ENCODE results near the gene LTBP2. TPM values are rescaled to one million over a fixed set of nuclear protein-coding genes. Genes with fewer than 3 reads are reported as not detected.

The LTBP2 gene
- total RNA-seq, 1 experiment from 2014 or later = 1.5 TPM

- Histone ChIP-seq H3K9me2 (ENCODE audit: insufficient read depth) (no peaks in the 10 kb centered on the region), H4K20me1 (ENCODE audit: insufficient read depth) (no peaks in the 10 kb centered on the region), H3K9me3 (ENCODE audit: control insufficient read depth in 1 of 2, insufficient read depth in 1 of 2, low read depth in 1 of 2, low read length in 2 of 2) (no peaks in the 10 kb centered on the region), H3K4me1 (ENCODE audit: control insufficient read depth in 1 of 2, insufficient read depth in 2 of 2, low read length in 2 of 2) (peaks cover 4 to 12% of the 10 kb centered on the region in 2 experiments), H3K4me3 (replicated peaks in 1 of 2; ENCODE audit: low read depth in 1 of 2, low read length in 2 of 2) (no peak overlapping the region), H3K79me2 (ENCODE audit: insufficient read depth, low read length) (no peaks in the 10 kb centered on the region), H2AFZ (ENCODE audit: low read depth, low read length, poor library complexity, severe bottlenecking) (no peak overlapping the region), H3K9ac (ENCODE audit: low read length) (no peak overlapping the region), H3K27ac (ENCODE audit: low read depth, low read length) (no peak overlapping the region), H3K4me2 (ENCODE audit: low read length) (0 out of 2 replicates have a peak overlapping the region, but pooled peaks have one; percentile 30), H3K27me3 (ENCODE audit: insufficient read depth, low read length) (no peaks in the 10 kb centered on the region), H3K36me3 (ENCODE audit: control insufficient read depth in 1 of 2, insufficient read depth in 2 of 2, low read length in 2 of 2) (no peaks in the 10 kb centered on the region)
- no peak for DNase-seq (ENCODE audit: low read depth, low spot score)
- TF ChIP-seq POLR2AphosphoS5 (IDR thresholded peaks at IDR 0.05; ENCODE audit: low read depth, low read length) (no peak), ZBTB33 (IDR thresholded peaks at IDR 0.05; ENCODE audit: extremely low read depth, insufficient replicate concordance, low read length) (no peak), RAD21 (IDR thresholded peaks at IDR 0.05; ENCODE audit: low read depth) (no peak), YY1 (IDR thresholded peaks at IDR 0.05; ENCODE audit: extremely low read depth, insufficient replicate concordance, low read depth, low read length) (no peak), TCF7L2 (IDR thresholded peaks at IDR 0.05; ENCODE audit: borderline replicate concordance, extremely low read depth, insufficient read depth, insufficient read length) (no peak), CTCF (IDR thresholded peaks at IDR 0.05 in 2 of 3, conservative IDR thresholded peaks at IDR 0.05 in 1 of 3; ENCODE audit: borderline replicate concordance in 1 of 3, insufficient read depth in 1 of 3, low read depth in 2 of 3, low read length in 2 of 3) (no peak), CEBPB (IDR thresholded peaks at IDR 0.05; ENCODE audit: low read depth) (no peak), JUND (IDR thresholded peaks at IDR 0.05) (no peak), CBX3 (IDR thresholded peaks at IDR 0.05; ENCODE audit: low read depth) (no peak)
- CTCF ChIA-PET = no interaction called here
- BruUV-seq (replicated peaks) = no TSS peak
- ATAC-seq = peak; percentile 69
- intact Hi-C loops (cut with micrococcal nuclease) = no loop called here
- POLR2A ChIA-PET = no interaction called here
- RAD21 ChIA-PET (ENCODE audit: low non-redundant PET in 1 of 2, low total read pairs in 2 of 2, uncharacterized antibody in 2 of 2, unreplicated experiment in 2 of 2) = no interaction called here
Observed at GRCh38 chr14:74516451-74517160, 95.4 kb downstream of the LTBP2 start.
